Measurements from ENCODE around the gene GPBAR1. TPM values are rescaled to one million over a fixed set of nuclear protein-coding genes. Genes with fewer than 3 reads are reported as not detected.
"Not testable (repeated sequence)": the region's sequence is repeated elsewhere in the genome, so short reads cannot be mapped to it uniquely, and the experiment has no call there.

The GPBAR1 gene
- total RNA-seq, 2 experiments from 2014 or later = 0.14 to 0.19 TPM

DNA sequence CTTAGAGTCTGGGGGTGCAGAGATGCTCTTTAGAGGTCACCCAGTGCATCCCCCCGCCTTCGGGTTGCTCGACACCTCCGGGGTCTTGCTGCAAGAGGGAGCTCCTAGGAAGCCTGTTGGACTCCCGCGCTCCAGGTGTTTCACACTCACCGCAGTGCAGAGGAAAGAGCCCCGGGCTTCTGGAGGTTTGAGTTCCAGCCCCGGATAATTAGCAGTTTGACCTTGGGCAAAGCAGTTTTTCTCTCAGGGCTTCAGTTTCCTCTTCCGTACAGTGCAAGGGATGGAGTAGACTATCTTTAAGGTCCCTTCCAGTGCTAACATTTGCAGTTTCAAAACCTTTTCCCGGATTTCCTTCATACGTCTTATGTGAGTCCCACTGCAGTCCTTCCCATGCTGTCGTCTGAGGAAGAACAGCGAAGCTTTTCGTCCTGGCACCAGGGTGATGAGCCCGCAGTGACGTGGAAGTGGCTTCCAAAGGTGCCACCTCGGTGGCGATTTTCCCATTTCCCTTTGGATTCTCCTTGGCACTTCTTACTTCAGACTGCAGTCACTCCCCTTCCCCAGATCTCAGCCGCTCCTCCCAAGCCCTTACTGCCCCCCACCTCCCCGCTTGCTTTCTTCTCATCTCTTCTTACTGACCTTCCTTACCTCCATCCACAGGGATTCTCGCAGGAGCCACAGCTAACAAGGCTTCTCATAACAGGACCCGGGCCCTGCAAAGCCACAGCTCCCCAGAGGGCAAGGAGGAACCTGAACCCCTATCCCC lies 10.1 kb downstream of the GPBAR1 start:
- DNase-seq = no peak
- ChIA-PET POLR2A (interaction anchor here (1.0 to 8.4 kb wide), 5 partner anchors 17 to 388 kb away, joined by 3 to 115 read pairs (median 6); partner anchors contain the start of genes ARPC2, BCS1L, TMBIM1 and ZNF142), CTCF (interaction anchor here (0.7 to 7.7 kb wide), 19 partner anchors 9 to 486 kb away, joined by 3 to 197 read pairs (median 5); partner anchors contain the start of genes CATIP and TMBIM1)
- intact Hi-C loops (cut with micrococcal nuclease) = loop anchor here (1.0 to 5.0 kb wide), 10 partner anchors 14 to 1008 kb away; partner anchors contain the start of genes ARPC2, CNOT9, CXCR1 and DNAJB2
- peaks cover 24% of the 10 kb centered on the region for H3K36me3 Mint-ChIP-seq
- no peaks in the 10 kb centered on the region for H3K27me3 Mint-ChIP-seq
- H3K9me3 Mint-ChIP-seq = no peaks in the 10 kb centered on the region
- peak overlapping the region; percentile 84 for H3K4me3 Mint-ChIP-seq
- H3K27ac Mint-ChIP-seq = peak overlapping the region; percentile 82
- peaks cover 29% of the 10 kb centered on the region for H3K4me1 Mint-ChIP-seq (ENCODE audit: low read depth)

DNA sequence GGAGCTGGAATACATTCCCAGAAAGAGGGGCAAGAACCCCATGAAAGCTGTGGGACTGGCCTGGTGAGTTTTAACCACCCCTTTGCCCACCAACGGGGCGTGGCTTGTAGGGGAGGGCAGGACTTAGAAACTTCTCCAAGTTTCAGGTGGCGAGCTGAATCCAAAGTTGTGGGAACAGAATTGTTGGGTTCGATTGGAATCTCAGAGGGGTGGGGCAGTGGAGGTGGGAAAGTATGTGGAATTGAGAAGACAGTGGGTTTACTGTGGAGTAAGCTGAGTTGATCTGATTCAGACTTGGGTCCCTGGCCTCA lies 10.6 kb downstream of the GPBAR1 start:
- ChIA-PET CTCF (interaction anchor here (0.7 to 7.7 kb wide), 13 partner anchors 10 to 125 kb away, joined by 3 to 197 read pairs (median 5); partner anchors contain the start of genes CATIP and TMBIM1), POLR2A (interaction anchor here (2.0 to 8.4 kb wide), 2 partner anchors 16 to 52 kb away, joined by 12 to 115 read pairs; partner anchors contain the start of gene TMBIM1)
- Mint-ChIP-seq H3K4me3 (peak overlapping the region; percentile 84), H3K36me3 (peaks cover 28% of the 10 kb centered on the region), H3K27ac (peak overlapping the region; percentile 82), H3K27me3 (no peaks in the 10 kb centered on the region), H3K9me3 (no peaks in the 10 kb centered on the region), H3K4me1 (ENCODE audit: low read depth) (peaks cover 29% of the 10 kb centered on the region)
- DNase-seq = no peak
- intact Hi-C loops (cut with micrococcal nuclease) = loop anchor here (2.0 to 5.0 kb wide), 2 partner anchors 104 to 1007 kb away; partner anchors contain the start of genes CXCR1 and DNAJB2

- intact Hi-C loops (cut with micrococcal nuclease) = loop anchor here (1.0 to 5.0 kb wide), 7 partner anchors 14 to 1007 kb away; partner anchors contain the start of genes CATIP, CXCR1 and DNAJB2
- Mint-ChIP-seq H3K27ac (peak overlapping the region; percentile 21), H3K27me3 (no peaks in the 10 kb centered on the region), H3K4me3 (peak overlapping the region; percentile 84), H3K4me1 (ENCODE audit: low read depth) (peaks cover 29% of the 10 kb centered on the region), H3K9me3 (no peaks in the 10 kb centered on the region), H3K36me3 (peaks cover 30% of the 10 kb centered on the region)
- DNase-seq = no peak
- POLR2A ChIA-PET = interaction anchor here (8.4 kb wide), 1 partner anchor 16 kb away, joined by 115 read pairs; the partner anchor contains the start of gene TMBIM1
- CTCF ChIA-PET = interaction anchor here (0.7 to 7.7 kb wide), 16 partner anchors 10 to 125 kb away, joined by 3 to 197 read pairs (median 4); partner anchors contain the start of genes CATIP and TMBIM1
Observed at GRCh38 chr2:218271865-218272530, 11.2 kb downstream of the GPBAR1 start.

- POLR2A ChIA-PET = interaction anchor here (8.4 kb wide), 1 partner anchor 15 kb away, joined by 115 read pairs; the partner anchor contains the start of gene TMBIM1
- Mint-ChIP-seq H3K4me1 (ENCODE audit: low read depth) (peaks cover 25% of the 10 kb centered on the region), H3K27me3 (no peaks in the 10 kb centered on the region), H3K4me3 (no peak overlapping the region), H3K9me3 (no peaks in the 10 kb centered on the region), H3K27ac (peak overlapping the region; percentile 33), H3K36me3 (peaks cover 32% of the 10 kb centered on the region)
- intact Hi-C loops (cut with micrococcal nuclease) = loop anchor here (1.0 to 5.0 kb wide), 6 partner anchors 14 to 376 kb away; partner anchors contain the start of genes CATIP and CXCR1
- peak; percentile 84 for DNase-seq
- CTCF ChIA-PET = interaction anchor here (0.7 to 7.7 kb wide), 17 partner anchors 12 to 1924 kb away, joined by 3 to 197 read pairs (median 4); partner anchors contain the start of genes CATIP and TMBIM1
Observed at GRCh38 chr2:218272531-218273212, 11.9 kb downstream of the GPBAR1 start.

DNA sequence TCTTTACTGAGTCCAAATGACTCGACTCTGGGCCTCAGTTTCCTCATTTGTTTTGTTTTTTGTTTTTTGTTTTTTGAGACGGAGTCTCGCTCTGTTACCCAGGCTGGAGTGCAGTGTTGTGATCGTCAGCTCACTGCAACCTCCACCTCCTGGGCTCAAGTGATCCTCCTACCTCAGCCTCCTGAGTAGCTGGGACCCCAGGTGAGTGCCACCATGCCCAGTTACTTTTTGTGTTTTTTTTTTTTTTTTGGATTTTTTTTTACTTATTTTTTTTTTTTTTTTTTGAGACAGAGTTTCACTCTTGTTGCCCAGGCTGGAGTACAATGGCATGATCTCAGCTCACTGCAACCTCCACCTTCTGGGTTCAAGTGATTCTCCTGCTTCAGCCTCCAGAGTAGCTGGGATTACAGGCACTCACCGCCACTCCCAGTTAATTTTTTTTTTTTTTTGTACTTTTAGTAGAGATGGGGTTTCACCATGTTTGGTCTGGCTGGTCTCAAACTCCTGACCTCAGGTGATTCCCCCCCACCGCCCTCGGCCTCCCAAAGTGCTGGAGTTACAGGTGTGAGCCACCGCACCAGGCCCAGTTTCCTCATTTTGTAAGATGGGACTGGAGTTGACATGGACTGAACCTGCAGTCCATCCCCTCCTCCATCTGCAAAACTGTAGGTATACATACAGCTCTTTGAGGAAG lies 12.5 kb downstream of the GPBAR1 start:
- peaks cover 34% of the 10 kb centered on the region for H3K36me3 Mint-ChIP-seq
- ChIA-PET POLR2A (interaction anchor here (8.4 kb wide), 1 partner anchor 14 kb away, joined by 115 read pairs; the partner anchor contains the start of gene TMBIM1), CTCF (interaction anchor here (0.7 to 7.7 kb wide), 11 partner anchors 11 to 1925 kb away, joined by 3 to 197 read pairs (median 4); partner anchors contain the start of genes CATIP and TMBIM1)
- not testable (repeated sequence) for H3K27me3 Mint-ChIP-seq, H3K4me3 Mint-ChIP-seq, H3K9me3 Mint-ChIP-seq, DNase-seq
- H3K4me1 Mint-ChIP-seq (ENCODE audit: low read depth) = peaks cover 24% of the 10 kb centered on the region
- intact Hi-C loops (cut with micrococcal nuclease) = loop anchor here (2.0 to 5.0 kb wide), 2 partner anchors 106 to 375 kb away; partner anchors contain the start of gene CXCR1
- peak overlapping the region; percentile 42 for H3K27ac Mint-ChIP-seq

DNA sequence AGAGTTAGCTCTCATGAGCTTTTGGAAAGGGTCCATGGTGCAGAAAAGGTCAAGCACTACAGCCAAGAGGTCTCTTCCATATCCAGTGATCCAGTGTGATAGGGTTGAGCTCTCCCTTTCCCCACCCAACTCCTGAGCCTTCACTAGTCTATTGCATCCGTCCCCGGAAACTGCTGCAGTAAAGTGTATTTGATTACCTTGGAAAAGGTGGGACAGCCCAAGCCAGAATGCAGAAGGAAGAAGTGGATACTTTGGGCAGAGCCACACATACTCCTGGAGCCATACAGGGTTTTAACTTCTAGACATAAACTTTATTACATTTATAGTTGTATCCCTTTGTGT lies 13.1 kb downstream of the GPBAR1 start:
- intact Hi-C loops (cut with micrococcal nuclease) = loop anchor here (2.0 to 5.0 kb wide), 2 partner anchors 107 to 375 kb away; partner anchors contain the start of gene CXCR1
- no peaks in the 10 kb centered on the region for H3K9me3 Mint-ChIP-seq
- no peaks in the 10 kb centered on the region for H3K27me3 Mint-ChIP-seq
- peak overlapping the region; percentile 42 for H3K27ac Mint-ChIP-seq
- CTCF ChIA-PET = interaction anchor here (1.2 to 7.7 kb wide), 5 partner anchors 11 to 83 kb away, joined by 3 to 197 read pairs (median 60); partner anchors contain the start of genes CATIP and TMBIM1
- no peak overlapping the region for H3K4me3 Mint-ChIP-seq
- no peak for DNase-seq
- peaks cover 24% of the 10 kb centered on the region for H3K4me1 Mint-ChIP-seq (ENCODE audit: low read depth)
- POLR2A ChIA-PET = interaction anchor here (8.4 kb wide), 1 partner anchor 14 kb away, joined by 115 read pairs; the partner anchor contains the start of gene TMBIM1
- peaks cover 36% of the 10 kb centered on the region for H3K36me3 Mint-ChIP-seq

GRCh38 chr2:218274586-218274985 lies 13.8 kb downstream of the GPBAR1 start:
- Mint-ChIP-seq H3K4me3 (no peak overlapping the region), H3K9me3 (no peaks in the 10 kb centered on the region), H3K27me3 (no peaks in the 10 kb centered on the region), H3K4me1 (ENCODE audit: low read depth) (peaks cover 19% of the 10 kb centered on the region), H3K36me3 (peaks cover 35% of the 10 kb centered on the region), H3K27ac (no peak overlapping the region)
- intact Hi-C loops (cut with micrococcal nuclease) = loop anchor here (5.0 kb wide), 1 partner anchor 107 kb away; the partner anchor contains the start of gene CXCR1
- ChIA-PET POLR2A (interaction anchor here (8.4 kb wide), 1 partner anchor 13 kb away, joined by 115 read pairs; the partner anchor contains the start of gene TMBIM1), CTCF (interaction anchor here (1.2 to 7.7 kb wide), 6 partner anchors 10 to 192 kb away, joined by 3 to 197 read pairs (median 34); partner anchors contain the start of genes CATIP and TMBIM1)
- no peak for DNase-seq

- intact Hi-C loops (cut with micrococcal nuclease) = no loop called here
Observed at GRCh38 chr2:218275371-218276072, 14.7 kb downstream of the GPBAR1 start.

DNA sequence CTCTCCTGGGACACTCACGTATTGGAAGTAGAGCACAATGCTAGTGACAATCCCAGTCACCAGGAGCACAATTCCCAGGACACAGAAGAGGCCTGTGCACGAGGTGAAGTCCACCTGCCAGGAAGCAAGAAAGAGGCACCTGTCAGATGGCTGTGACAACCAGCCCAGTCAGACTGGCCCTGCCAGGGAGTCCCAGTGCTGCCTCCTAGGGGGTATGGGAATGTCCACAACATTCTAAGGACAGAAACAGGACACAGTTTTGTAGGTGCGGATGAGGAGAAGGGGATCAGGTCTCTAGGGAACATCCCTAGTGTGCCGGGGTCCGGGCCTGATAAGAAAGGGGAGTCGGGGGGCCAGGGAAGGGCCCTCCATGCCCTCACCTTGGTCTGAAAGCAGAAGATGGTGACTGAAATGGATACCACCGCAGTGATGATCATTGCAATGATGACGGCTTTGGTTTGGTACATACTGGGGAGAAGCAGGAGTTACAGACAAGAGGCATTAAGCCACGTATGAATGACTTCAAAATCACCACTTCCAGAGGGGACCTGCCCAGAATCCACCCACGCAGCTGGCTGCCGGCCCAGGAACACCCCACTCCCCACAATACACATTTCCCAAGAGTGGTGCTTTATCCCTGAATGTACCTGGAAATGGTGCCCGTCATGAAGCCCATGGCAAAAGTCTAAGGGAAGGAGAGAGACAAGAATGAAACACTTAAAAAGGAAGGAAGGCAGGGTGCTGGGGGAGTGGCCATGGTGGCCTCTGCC lies 16.4 kb downstream of the GPBAR1 start:
- no peak overlapping the region for H3K4me3 Mint-ChIP-seq
- ChIA-PET CTCF (interaction anchor here (7.4 to 7.7 kb wide), 2 partner anchors 17 to 80 kb away, joined by 60 to 119 read pairs; partner anchors contain the start of genes CATIP and TMBIM1), POLR2A (interaction anchor here (8.4 kb wide), 1 partner anchor 10 kb away, joined by 115 read pairs; the partner anchor contains the start of gene TMBIM1)
- H3K4me1 Mint-ChIP-seq (ENCODE audit: low read depth) = peaks cover 5% of the 10 kb centered on the region
- H3K27ac Mint-ChIP-seq = peak overlapping the region; percentile 26
- no peaks in the 10 kb centered on the region for H3K9me3 Mint-ChIP-seq
- intact Hi-C loops (cut with micrococcal nuclease) = no loop called here
- H3K36me3 Mint-ChIP-seq = peaks cover 46% of the 10 kb centered on the region
- H3K27me3 Mint-ChIP-seq = no peaks in the 10 kb centered on the region
- DNase-seq = no peak

More at GRCh38 chr2:218275371-218276072, 14.7 kb downstream of the GPBAR1 start:
- H3K9me3 Mint-ChIP-seq = no peaks in the 10 kb centered on the region
- H3K36me3 Mint-ChIP-seq = peaks cover 42% of the 10 kb centered on the region
- H3K4me3 Mint-ChIP-seq = no peak overlapping the region
- no peak overlapping the region for H3K27ac Mint-ChIP-seq
- CTCF ChIA-PET = interaction anchor here (0.8 to 7.7 kb wide), 8 partner anchors 9 to 191 kb away, joined by 3 to 197 read pairs (median 8); partner anchors contain the start of genes CATIP and TMBIM1
- peaks cover 17% of the 10 kb centered on the region for H3K4me1 Mint-ChIP-seq (ENCODE audit: low read depth)
- no peaks in the 10 kb centered on the region for H3K27me3 Mint-ChIP-seq
- POLR2A ChIA-PET = interaction anchor here (8.4 kb wide), 1 partner anchor 12 kb away, joined by 115 read pairs; the partner anchor contains the start of gene TMBIM1
- DNase-seq = no peak
